Amniotic epithelial cell (primary cell): Measurements from ENCODE around the gene LPAR5.
A peak's percentile ranks its signal among the peaks of the same experiment; 100 is the strongest.

ENCODE experiments used
- DNase-seq: peaks from one replicate; pipeline ENCODE4 v3.0.0-alpha.2; 2010; ENCODE audit warnings: low read depth

The LPAR5 gene

GRCh38 chr12:6638305-6638704 is 2.5 kb upstream of the LPAR5 start:
- DNase-seq: no peak

DNA sequence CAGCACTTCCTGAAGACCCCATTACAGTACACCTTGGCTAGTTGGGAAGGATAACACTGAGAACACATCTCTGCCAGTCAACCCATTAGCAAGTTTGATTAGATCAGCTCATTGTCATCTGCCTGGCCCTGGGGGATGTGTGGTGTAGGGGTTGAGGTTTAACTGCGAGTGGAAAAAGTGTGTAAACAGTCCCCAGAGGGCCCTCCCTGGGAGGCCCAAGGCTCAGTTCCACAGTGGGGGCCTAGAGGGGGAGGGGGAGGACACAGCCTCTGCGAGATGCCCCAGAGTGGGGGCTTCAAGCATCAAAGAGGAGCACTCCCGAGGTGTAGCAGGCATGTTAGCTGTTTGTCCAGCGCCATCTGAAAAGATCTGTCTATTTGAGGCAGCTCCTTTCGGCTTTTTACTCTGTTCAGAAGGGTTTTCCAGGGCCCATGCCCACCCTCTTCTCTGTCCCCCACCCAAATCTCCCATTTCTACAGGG is 344 bp downstream of the LPAR5 start:
- DNase-seq: no peak

DNA sequence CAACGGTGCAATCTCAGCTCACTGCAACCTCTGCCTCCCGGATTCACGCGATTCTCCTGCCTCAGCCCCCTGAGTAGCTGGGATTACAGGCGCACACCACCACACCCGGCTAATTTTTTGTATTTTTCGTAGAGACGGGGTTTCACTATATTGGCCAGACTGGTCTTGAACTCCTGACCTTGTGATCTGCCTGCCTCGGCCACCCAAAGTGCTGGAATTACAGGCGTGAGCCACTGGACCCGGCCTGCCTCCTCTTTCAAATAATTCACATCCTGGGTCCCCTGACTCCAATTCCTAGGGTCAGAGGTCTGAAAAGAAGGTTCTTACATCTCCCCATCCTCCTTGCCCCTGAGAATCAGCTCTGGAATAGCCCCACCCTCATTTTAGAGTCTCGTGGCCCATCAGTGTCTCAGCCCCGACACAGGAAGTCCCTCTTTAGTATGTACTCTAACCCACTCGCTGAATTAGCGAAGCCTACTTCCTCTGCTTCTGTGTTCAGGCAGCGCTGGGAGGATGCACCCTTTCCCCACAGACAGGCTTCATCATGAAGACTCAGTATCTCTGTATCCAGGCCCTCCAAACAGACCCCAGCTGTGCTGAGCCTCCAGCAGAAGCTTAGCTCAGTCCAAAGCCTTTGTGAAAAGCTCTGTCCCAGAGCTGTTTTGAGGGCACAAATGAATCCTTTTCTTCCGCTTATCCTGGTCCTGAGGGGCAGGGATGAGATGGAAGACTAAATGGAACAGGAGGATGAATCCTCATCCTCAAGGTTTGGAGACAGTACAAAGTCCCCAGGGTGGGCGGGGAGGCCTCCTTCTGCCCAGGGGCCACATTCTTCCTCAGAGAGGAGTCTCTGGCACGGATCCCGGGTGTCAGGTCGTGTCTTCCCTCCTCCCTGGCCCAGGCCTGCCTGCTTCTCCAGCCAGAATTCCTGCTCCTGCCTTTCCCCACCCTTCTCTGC is 3.5 kb downstream of the LPAR5 start:
- DNase-seq: no peak

DNA sequence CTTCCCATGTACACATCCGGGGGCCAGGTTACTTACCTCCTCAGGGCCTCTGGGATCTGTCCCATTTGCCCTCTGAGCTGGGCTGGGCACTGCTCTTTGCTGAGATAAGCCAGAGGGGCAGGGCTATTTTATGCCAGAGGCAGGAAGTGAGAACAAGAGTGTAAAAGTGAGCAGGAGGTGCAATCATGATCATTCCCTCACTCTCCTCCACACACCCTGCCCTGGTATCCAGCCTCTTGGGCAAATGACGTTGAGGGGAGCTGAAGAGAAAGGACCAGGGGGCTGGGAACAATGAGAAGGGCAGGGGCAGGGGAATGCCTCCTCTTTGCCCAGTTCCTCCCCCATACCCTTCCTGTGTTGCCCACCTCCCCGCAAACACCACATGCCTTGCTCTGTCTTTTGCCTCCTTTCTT is 4.2 kb downstream of the LPAR5 start:
- DNase-seq: no peak

DNA sequence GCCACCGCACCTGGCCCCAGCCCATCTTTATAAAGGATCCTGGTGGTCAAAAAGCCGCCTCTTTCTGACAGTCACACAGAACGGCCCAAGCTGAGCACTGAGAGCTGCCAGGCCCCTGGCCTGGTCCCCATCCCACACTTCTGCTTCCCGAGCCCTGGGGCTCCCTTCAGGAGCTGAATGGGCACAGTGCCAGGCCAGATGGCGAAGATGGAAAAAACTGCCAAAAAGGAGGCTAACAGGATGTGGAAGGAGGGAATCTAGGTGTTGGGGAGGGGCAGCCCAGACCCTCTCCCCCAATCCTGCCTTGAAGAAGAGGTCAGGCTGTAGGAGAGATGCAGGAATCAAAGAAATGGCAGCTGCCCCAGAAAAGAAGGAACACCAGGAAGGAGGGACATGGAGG is 5.0 kb downstream of the LPAR5 start:
- no peak for DNase-seq

DNA sequence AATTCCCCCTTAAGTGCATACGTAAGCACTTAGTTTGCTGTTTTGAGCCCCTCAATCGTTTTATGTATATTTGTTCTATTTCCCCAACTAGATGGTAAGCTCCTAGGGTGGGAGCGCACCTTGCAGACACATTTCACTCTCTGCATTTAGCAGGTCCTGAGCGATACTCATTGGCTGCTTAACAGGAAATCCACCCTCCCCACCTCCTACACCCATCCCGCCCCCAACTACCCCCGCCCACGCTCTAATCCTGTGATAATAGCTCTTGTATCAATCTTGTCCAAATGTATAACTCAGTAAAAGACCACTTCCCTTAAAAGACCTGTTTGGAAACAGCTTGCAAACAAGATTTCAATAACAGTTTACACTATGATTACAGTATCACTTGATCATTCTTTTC is 8.1 kb downstream of the LPAR5 start:
- DNase-seq: no peak

DNA sequence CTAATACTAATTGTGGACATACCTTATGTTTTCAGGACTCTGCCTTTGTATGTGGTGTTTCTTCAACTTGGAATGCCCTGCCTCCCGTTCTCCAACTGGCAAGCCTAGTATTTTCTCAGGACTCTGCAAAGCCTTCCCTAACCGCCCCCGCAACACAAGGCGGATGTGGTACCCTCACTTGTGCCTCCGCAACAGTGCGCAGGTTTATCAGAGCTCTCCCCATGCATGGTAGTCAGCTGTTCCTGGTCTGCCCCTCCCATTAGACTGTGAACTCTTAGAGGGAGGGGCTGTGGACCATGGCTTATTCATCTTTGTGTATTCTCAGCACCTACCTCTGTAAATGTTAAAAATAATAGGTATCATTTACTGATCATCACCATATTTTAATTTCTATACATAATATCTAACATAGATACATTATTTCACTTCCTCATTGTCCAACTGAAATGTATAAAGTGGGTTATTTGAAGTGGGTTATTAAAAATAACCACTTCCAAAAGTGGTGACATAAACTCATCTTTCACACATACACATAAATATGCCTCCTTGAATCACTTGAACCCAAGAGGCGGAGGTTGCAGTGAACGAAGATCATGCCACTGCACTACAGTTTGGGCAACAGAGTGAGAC is 9.0 kb downstream of the LPAR5 start:
- no peak for DNase-seq

- no peak for DNase-seq
These were observed 14.9 kb downstream of the LPAR5 start for GRCh38 chr12:6620885-6621274.

DNA sequence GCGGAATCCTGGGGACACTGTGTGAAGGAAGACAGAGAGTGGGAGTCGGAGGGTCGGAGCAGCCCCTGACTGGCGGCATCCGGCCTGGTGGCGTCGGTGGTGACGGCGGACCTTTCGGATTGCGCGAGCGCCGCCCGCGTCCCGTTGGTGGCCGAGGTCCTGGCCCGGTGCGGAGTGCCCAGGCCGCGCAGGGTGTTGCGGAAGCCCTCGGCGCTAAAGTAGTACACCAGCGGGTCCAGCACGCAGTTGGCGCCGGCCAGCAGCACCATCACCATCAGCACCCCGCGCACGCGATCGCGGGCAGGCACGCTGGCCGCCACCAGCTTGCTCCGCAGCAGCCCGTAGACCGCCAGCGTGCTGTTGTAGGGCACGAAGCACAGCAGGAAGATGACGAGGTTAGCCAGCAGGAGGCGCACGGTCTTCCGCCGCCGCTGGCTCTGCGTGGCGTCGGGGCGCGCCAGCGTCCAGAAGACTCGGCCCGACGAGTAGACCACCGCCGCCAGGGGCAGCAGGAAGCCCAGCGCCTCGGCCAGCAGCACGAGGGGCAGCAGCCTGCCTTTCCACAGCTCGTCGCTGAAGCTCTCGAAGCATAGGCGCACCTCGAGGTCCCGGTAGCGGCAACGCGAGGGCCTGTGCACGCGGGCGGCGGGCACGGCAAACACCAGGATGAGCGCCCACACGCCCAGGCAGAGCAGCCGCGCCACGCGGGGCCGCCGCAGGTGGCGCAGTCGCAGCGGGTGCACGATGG is 15.4 kb downstream of the LPAR5 start:
- peak; percentile 47 for DNase-seq

DNA sequence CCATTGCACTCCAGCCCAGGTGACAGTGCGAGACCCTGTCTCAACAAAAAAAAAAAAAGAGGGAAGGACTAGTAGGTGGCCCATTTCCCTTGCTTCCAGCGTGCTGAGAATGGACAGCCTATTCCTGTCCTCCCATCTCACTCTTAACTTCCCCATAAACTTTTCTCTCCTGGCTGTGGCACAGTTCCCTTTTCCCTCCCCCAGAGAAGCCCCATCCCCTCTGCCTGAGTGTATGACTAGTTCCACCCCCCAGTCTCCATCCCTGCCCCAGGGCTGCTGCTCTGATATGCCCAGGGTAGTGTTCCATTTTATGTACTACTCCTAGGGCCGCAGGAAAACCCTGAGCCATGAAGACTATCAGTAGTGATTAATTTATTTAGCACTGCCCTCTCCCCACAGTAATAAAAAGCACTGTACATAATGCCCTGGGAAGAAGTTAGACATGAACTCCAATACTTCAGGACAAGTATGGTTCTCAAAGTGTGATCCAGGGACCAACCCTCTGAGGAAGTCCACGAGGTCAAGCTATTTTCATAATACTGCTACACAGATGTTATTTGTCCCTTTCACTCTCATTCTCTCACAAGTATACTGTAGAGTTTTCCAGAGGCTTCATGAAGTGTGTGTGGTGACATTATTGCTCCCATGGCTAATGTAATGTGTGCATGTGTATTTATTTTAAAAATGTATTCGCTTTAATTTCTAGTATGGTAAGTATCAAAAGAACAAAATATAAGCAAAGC is 17.1 kb downstream of the LPAR5 start:
- DNase-seq: no peak

- no peak for DNase-seq
These were observed 20.0 kb downstream of the LPAR5 start for GRCh38 chr12:6615802-6616201.

DNA sequence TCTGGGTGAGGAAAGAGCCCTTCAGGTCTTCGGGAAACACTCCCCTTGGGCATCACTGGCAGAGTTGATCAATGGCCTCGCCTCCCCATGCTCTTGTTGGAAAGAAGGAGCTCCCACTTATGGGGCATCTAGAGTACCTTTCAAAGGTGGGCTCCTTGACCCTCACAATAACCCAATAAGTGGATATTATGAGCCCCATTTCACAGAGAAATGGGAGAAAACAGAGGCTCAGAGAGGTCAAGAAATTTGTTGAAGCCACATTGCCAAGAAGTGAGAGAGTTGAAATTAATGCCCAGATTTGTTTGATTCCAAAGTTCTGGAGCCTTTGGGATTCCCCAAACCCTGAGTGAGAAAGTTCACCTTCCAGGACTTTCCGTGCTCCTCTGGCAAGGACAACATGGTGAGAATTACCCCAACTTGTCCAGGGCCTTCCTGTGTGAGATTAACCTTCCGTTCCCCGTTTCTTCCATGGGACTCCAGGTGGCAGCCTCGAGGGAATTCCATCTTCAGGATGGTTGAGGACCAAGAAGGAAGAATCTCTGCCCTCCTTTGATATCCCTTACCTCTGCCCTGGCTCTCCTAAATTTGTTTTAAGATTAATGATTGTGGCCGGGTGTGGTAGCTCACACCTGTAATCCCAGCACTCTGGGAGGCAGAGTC is 21.1 kb downstream of the LPAR5 start:
- DNase-seq: peak; percentile 21

DNA sequence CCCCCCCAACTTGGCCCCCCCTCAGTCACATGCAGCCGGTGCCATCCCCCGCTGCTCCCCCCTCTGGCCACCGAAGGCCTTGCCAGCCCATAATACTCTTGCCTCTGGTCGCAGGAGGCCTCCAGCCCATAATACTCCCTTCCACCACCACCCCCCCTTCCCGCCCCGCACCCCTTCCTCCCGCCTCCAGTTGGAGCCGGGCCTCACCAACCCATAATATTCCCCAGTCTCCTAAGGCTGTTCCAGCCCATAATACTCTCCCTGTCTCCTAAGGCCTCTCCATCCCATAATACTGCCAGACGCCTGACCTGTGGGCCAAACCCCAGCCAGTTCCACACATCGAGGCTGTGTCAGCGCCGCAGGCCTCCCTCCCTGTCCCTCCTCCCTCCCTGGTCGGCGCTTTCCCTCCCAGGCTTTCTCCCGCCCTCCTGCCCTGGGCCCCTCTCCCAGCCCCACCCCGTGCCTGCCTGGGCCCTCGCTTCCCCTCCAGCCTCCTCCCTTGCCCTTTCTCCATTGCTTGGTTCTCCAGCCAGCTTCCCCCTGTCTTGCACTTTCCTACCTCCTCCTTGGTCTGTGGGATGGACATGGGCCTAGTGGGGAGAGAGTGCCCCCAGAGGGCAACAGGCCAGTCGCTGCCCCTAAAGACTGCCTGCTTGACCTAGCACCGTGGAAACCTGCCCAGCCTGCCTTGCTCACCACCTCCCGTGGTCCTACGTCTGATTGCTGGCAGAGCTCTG is 21.8 kb downstream of the LPAR5 start:
- peak; percentile 100 for DNase-seq

GRCh38 chr12:6613015-6613775 is 22.6 kb downstream of the LPAR5 start:
- peak; percentile 76 for DNase-seq

DNA sequence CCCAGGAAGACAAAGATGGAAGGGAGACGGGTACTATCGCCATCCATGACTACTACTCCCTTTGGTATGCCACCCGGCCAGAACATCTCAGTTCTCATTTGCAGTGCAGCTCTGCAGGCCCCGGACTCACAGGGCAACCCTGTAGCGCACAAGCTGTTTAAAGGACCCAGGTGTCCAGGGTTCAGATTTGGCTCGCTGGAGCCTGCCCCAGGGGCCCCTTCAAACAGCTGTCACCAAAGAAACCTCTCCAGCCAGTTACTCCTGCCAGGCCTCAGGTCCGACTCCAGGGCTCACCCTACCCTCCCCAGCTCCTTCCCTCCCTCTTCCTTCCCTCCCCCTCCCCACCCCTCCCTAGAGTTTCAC is 23.1 kb downstream of the LPAR5 start:
- DNase-seq: no peak

DNA sequence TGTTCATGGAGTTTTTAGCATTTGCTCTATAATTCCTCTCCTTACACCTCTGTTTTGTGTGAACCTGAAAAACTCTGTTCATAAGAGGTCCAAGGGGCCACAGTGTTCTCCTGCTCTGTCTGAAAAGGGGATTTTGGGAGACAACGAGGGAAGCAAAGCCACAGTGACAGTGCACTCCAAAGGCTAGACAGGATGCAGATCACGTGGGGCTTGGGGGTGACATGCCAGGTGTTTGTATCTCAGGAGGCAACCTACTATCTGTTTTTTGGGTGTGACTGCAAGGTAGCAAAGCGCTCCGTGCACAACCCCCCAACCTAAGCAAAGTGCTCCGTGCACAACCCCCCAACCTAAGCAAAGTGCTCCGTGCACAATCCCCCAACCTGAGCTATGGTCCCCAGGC is 23.5 kb downstream of the LPAR5 start:
- DNase-seq: no peak

GRCh38 chr12:6608592-6609281 is 27.0 kb downstream of the LPAR5 start:
- peak; percentile 43 for DNase-seq

GRCh38 chr12:6607751-6608591 is 27.8 kb downstream of the LPAR5 start:
- DNase-seq: peak; percentile 75
